DMS153 (cell line): ENCODE data around the gene RIMBP2.

Experiments used
- DNase-seq: peaks from one replicate; lab custom pipeline; 2025; lab: John Stamatoyannopoulos, UW

Gene RIMBP2

GRCh38 chr12:130438243-130438620 is 277.9 kb downstream of the RIMBP2 start:
- DNase-seq, result no peak

DNA sequence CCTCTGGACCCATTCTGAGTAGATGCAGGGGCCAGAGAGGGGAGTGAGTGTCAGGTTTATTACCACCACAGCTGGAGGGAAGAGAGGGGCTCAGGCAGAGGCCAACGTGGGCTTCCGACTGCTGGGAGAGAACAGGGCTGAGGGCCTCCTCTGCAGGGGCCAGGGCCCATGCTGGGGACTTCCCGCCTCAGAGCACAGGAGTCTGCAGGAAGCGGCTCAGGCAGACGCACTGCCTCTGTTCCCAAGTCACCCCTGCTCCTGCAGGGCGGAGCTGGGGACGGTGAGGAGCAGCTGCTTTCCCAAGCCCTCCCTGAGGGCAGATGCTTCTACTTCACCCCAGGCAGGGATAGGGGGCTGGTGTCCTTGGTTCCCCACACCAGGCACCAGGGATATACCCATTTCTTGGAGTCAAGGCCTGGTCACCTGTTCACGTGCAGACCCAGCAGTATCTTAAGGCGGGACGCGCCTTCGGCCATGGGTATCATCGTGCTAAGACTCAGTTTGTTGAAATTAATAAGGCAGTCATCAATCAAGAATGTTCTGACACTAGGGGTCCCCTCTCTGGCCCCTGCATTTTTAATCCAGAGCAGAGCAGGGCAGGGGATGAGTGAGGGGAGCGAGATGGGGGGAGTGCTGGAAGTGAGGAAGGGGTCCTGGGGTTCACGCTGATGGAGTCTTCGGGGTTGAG is 278.4 kb downstream of the RIMBP2 start:
- no peak for DNase-seq

DNA sequence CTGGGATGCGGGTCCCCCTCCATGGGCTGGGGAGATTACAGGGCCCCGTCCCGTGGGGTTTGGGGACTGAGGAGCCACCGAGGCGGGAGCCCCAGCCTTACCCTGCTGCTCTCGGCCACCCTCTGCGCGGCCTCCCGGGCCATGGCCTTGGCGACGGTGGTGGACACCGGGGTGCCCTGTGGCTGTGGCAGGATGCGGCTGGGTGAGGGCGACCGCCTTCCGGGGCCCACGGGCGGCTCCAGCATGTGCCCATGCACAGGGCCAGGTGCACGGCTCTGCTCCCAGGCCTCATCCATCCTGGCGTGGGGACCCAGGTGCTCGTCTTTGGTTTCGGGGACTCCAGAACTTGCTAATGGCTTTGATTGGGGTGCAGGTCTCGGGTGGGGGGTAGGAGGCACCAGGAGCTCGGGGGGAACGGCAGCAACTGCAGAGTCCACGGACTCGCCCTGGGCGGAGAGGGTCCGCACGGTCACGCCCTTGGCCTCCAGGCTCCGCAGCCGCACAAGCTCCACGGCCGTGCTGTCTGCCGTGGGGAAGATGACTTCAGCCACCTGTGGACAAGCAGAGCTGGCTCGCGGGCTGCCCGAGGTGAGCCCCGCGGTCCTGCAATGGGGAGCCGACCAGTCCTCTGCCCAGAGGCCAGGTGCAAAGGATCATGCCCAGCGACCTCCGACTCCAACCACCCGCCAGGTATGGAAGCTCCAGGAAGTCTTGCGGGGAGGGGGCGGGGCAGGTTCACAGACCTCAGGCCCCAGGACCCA is 279.2 kb downstream of the RIMBP2 start:
- no peak for DNase-seq

DNA sequence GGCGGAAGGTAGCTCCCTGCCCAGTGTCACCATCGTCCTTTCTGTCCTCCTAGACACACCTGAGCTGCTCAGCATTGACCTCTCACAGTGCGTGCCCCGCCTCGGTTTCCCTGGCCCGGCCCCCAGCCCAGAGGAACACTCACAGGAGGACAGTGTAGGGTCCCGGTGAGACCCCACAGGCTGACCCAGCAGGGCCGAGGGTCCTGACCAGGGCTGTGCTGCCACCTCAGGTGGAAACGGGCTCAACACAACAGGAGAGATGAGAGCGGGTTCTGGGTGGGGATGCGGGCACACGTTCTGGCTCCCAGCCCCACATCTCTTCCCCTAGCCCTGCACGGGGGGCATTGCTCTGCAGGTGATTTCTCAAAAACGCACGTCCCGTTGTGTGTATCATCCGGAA is 280.3 kb downstream of the RIMBP2 start:
- DNase-seq, result no peak

DNA sequence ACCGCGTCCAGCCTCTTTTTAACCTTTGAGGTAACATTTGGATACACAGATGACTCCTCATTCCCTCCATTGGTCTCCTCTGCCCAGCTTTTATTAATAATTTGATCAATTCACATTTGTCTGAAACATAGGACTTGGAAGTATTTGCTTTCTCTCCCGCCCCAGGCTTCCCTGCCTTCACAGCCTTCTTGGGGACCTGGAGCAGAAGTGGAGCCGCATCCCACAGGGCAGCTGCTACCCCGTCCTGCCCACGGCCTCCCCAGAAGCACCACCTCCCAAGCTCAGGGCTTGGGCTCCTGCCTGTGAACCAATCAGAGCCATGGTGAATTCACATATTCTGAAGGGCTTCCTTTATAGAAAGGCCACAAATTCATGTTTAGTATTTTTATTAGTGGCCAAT is 280.8 kb downstream of the RIMBP2 start:
- no peak for DNase-seq

- no peak for DNase-seq
Observed at GRCh38 chr12:130434560-130434959, 281.5 kb downstream of the RIMBP2 start.

- no peak for DNase-seq
Observed at GRCh38 chr12:130433834-130434233, 282.3 kb downstream of the RIMBP2 start.

DNA sequence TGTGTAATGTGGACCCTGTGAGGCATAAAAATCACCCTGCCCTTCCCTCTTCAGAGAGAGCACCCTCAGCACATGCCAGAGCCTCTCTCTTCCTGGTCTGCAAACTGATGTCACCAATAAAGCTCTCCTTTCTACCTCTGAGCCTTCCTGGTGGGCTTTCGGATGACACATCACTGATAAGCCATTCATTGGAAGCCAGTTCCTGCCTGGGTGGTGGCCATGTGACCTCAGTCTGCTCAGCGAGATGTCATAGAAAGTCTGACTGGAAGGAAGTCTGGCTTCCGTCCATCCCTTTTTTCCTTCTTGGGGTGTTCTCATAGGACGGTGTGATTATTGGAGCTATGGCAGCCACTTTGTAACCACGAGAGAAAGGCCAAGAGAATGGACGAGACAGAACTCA is 282.7 kb downstream of the RIMBP2 start:
- DNase-seq, result no peak

- DNase-seq, result no peak
Observed at GRCh38 chr12:130431176-130431575, 284.9 kb downstream of the RIMBP2 start.

DNA sequence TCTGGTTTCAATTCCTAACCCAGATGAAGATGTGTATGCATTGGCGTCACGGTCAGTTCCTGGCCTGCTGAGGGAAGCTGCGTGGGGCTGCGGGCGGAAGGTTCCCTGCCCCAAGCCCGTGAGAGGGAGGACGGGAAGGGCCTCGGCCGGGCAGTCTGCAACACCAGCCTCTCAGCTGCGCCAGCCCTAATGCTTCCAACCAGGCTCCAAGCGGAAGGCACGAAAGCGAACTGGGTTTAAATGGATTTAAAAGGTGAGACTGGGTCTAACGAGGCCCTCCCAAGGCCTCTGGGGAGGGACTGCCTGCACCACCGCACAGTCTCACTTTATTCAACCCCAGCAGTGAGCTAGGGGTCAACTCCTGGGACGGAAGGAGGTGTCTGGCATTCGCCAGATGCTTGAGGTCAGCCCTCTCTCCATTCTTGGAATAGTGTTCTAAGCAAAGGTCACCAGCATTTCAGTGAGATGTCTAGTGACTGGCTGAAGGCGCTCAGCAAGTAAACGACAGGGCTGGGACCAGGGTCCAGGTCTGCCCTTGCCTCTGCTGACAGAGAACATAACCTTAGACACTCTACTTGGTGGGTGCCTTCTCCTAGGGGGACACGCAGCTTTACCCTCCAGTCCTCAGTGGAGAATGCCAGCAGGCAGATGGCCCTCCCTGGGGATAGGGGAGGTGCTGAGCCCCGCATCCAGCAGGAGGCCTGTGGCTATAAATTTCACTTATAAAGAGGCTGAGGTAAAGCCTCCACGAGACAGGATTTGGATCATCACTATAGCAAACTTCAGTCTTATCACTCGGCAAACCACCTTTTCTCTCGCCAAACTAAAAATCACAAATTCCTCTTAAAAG is 286.2 kb downstream of the RIMBP2 start:
- no peak for DNase-seq

- no peak for DNase-seq
Observed at GRCh38 chr12:130428116-130428515, 288.0 kb downstream of the RIMBP2 start.

- no peak for DNase-seq
Observed at GRCh38 chr12:130427381-130427887, 288.7 kb downstream of the RIMBP2 start.

DNA sequence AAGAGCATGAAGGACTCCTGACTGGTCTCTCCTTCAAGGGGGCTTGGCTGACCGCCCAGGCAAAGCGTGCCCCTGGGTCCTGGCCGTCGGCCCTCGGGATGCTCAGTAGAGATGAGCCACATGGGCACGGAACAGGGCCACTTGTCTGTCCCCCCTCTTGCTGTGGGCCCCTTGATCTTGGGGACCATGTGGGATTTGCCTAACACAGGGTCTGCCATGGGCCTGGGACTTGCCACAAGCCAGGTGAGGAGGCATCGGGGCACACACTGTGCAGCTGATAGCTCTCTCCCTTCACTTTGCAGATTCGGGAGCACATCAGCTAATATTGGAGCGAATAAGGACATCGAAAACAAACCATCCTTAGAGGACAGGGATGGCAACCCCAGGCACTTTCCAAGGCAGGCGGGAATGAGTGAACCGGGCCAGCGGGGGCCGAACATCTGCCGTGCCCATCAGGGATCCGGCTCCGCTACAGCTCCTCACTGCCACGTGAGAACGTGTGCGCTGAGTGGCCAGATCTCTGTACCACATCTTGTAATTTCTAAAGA is 290.3 kb downstream of the RIMBP2 start:
- DNase-seq, result no peak

GRCh38 chr12:130424858-130425697 is 291.0 kb downstream of the RIMBP2 start:
- no peak for DNase-seq

DNA sequence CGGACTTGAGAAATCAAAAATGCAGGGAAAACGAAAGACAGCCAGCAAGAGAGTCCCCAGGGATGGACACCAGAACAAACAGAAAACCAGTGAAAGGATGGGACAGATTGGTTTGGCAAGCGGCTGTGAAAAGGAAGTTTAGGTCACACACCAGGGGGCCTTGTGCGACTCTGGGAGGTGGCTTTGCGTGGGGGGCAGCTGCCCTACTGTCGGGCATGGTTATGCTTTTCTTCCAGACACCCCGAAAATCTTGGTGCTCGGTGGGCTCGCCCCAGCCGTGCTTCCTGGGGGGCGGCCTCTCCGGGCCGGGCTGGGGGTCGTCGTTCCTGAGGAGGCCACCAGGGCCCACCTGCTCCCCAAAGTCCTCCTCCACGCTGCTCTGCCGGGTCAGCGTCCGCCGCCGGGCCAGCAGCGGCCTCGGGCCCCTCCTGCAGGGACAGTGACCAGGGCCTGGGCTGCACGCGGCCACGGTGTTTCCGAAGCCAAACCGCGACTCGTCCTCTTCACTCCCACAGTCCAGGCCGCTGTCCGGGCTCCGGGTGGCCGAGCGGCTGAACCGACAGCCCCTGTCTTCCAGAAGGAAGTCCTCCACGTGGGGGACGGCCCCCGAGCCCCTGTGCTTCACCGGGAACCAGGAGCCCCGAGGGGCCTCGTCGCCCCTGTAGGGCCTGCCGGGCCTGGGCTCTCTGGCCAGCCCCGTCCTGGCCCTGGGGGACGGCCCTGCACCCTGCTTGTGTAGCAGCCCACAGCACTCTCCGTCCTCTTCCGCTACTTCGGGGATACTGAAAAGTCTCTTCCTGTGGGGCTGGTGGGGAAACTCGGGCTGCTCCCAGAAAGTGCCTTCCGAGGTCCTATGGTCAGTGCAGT is 291.9 kb downstream of the RIMBP2 start:
- DNase-seq, result no peak

- no peak for DNase-seq
Observed at GRCh38 chr12:130423136-130423535, 293.0 kb downstream of the RIMBP2 start.

DNA sequence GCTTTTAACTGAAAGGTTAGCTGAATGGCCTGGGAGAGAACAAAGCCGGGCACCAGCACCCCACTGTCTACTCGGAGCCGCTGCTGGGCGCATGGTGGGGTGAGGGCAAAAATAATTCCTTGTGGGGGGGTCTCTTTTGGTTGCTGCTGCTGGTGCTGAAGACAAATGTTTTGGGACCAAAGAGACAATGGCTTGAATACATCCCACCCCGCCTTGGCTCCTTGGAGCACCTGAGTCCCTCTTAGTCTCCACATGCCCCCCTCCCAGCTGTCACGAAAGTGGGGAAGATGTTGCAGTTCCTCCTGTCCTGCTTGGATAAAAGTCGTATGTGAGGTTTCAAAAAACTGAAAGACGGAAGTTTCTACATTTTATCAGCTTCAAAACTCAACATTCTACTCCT is 293.4 kb downstream of the RIMBP2 start:
- no peak for DNase-seq

DNA sequence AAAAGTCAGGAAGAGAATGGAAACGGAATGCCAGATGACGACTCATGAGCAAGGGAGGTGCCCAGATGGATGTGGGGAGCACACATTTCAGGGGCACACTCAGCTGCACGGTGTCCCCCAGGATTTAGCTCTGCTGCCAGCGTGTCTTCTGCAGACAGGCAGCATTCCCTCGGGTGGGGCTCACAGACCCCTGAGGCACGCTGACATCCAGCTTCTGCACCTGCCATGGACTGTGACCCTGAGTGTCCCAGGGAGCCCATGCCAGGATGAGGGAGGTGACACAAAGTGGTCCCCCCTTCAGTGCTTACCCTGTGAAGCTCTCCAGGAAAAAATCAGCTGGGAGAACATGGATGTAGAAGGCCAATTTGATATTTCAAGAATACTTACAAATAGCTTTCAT is 294.2 kb downstream of the RIMBP2 start:
- DNase-seq, result no peak

GRCh38 chr12:130420071-130420470 is 296.0 kb downstream of the RIMBP2 start:
- no peak for DNase-seq

GRCh38 chr12:130419116-130419515 is 297.0 kb downstream of the RIMBP2 start:
- no peak for DNase-seq
